ENCODE results near the gene AFAP1.

Gene AFAP1

GRCh38 chr4:7909463-7910262 lies 30.0 kb downstream of the AFAP1 start:
- Histone ChIP-seq H3K36me3 (replicated peaks) (no peaks in the 10 kb centered on the region), H3K4me3 (no peak overlapping the region), H3K27me3 (ENCODE audit: low read depth) (no peaks in the 10 kb centered on the region), H3K9me3 (no peaks in the 10 kb centered on the region), H3K4me1 (peaks cover 63% of the 10 kb centered on the region)
- in situ Hi-C loops (cut with MboI; ENCODE audit: low sequenced_read_pairs): no loop called here
- DNase-seq (ENCODE audit: low spot score in 2 of 2): no peak

GRCh38 chr4:7908668-7909067 lies 31.0 kb downstream of the AFAP1 start:
- Histone ChIP-seq H3K9me3 (no peaks in the 10 kb centered on the region), H3K4me3 (no peak overlapping the region), H3K4me1 (peaks cover 73% of the 10 kb centered on the region), H3K27me3 (ENCODE audit: low read depth) (no peaks in the 10 kb centered on the region), H3K36me3 (replicated peaks) (no peaks in the 10 kb centered on the region)
- in situ Hi-C loops (cut with MboI; ENCODE audit: low sequenced_read_pairs): no loop called here
- no peak for DNase-seq (ENCODE audit: low spot score in 2 of 2)

- no peak overlapping the region for H3K4me3 ChIP-seq
- H3K36me3 ChIP-seq (replicated peaks): no peaks in the 10 kb centered on the region
- in situ Hi-C loops (cut with MboI; ENCODE audit: low sequenced_read_pairs): no loop called here
- no peaks in the 10 kb centered on the region for H3K9me3 ChIP-seq
- H3K4me1 ChIP-seq: peaks cover 83% of the 10 kb centered on the region
- DNase-seq (ENCODE audit: low spot score in 2 of 2): no peak
- H3K27me3 ChIP-seq (ENCODE audit: low read depth): no peaks in the 10 kb centered on the region
Measured at GRCh38 chr4:7907142-7907541, 32.5 kb downstream of the AFAP1 start.

GRCh38 chr4:7906171-7906701 lies 33.4 kb downstream of the AFAP1 start:
- H3K27me3 ChIP-seq (ENCODE audit: low read depth): no peaks in the 10 kb centered on the region
- peaks cover 76% of the 10 kb centered on the region for H3K4me1 ChIP-seq
- in situ Hi-C loops (cut with MboI; ENCODE audit: low sequenced_read_pairs): no loop called here
- H3K36me3 ChIP-seq (replicated peaks): no peaks in the 10 kb centered on the region
- no peaks in the 10 kb centered on the region for H3K9me3 ChIP-seq
- DNase-seq (ENCODE audit: low spot score in 2 of 2): no peak
- H3K4me3 ChIP-seq: no peak overlapping the region

GRCh38 chr4:7904952-7905915 lies 34.4 kb downstream of the AFAP1 start:
- H3K36me3 ChIP-seq (replicated peaks): no peaks in the 10 kb centered on the region
- H3K4me3 ChIP-seq: no peak overlapping the region
- DNase-seq (ENCODE audit: low spot score in 2 of 2): peak; percentile 40 to 50
- H3K27me3 ChIP-seq (ENCODE audit: low read depth): no peaks in the 10 kb centered on the region
- peaks cover 68% of the 10 kb centered on the region for H3K4me1 ChIP-seq
- in situ Hi-C loops (cut with MboI; ENCODE audit: low sequenced_read_pairs): no loop called here
- H3K9me3 ChIP-seq: no peaks in the 10 kb centered on the region

- H3K27me3 ChIP-seq (ENCODE audit: low read depth): no peaks in the 10 kb centered on the region
- H3K4me3 ChIP-seq: no peak overlapping the region
- no peaks in the 10 kb centered on the region for H3K9me3 ChIP-seq
- in situ Hi-C loops (cut with MboI; ENCODE audit: low sequenced_read_pairs): no loop called here
- no peaks in the 10 kb centered on the region for H3K36me3 ChIP-seq (replicated peaks)
- peak in 1 of 2 experiments; percentile 60 for DNase-seq (ENCODE audit: low spot score in 2 of 2)
- peaks cover 78% of the 10 kb centered on the region for H3K4me1 ChIP-seq
Measured at GRCh38 chr4:7903791-7904516, 35.7 kb downstream of the AFAP1 start.

GRCh38 chr4:7902826-7903225 lies 36.8 kb downstream of the AFAP1 start:
- no peaks in the 10 kb centered on the region for H3K9me3 ChIP-seq
- in situ Hi-C loops (cut with MboI; ENCODE audit: low sequenced_read_pairs): no loop called here
- no peak for DNase-seq (ENCODE audit: low spot score in 2 of 2)
- H3K27me3 ChIP-seq (ENCODE audit: low read depth): no peaks in the 10 kb centered on the region
- H3K36me3 ChIP-seq (replicated peaks): no peaks in the 10 kb centered on the region
- peaks cover 74% of the 10 kb centered on the region for H3K4me1 ChIP-seq
- no peak overlapping the region for H3K4me3 ChIP-seq

- Histone ChIP-seq H3K36me3 (replicated peaks) (no peaks in the 10 kb centered on the region), H3K4me1 (peaks cover 67% of the 10 kb centered on the region), H3K27me3 (ENCODE audit: low read depth) (no peaks in the 10 kb centered on the region), H3K9me3 (no peaks in the 10 kb centered on the region), H3K4me3 (no peak overlapping the region)
- DNase-seq (ENCODE audit: low spot score in 2 of 2): no peak
- in situ Hi-C loops (cut with MboI; ENCODE audit: low sequenced_read_pairs): no loop called here
Measured at GRCh38 chr4:7902101-7902553, 37.5 kb downstream of the AFAP1 start.

GRCh38 chr4:7901311-7901885 lies 38.3 kb downstream of the AFAP1 start:
- no peak overlapping the region for H3K4me3 ChIP-seq
- in situ Hi-C loops (cut with MboI; ENCODE audit: low sequenced_read_pairs): no loop called here
- H3K9me3 ChIP-seq: no peaks in the 10 kb centered on the region
- peaks cover 61% of the 10 kb centered on the region for H3K4me1 ChIP-seq
- no peaks in the 10 kb centered on the region for H3K27me3 ChIP-seq (ENCODE audit: low read depth)
- DNase-seq (ENCODE audit: low spot score in 2 of 2): no peak
- no peaks in the 10 kb centered on the region for H3K36me3 ChIP-seq (replicated peaks)

- no peaks in the 10 kb centered on the region for H3K36me3 ChIP-seq (replicated peaks)
- no peaks in the 10 kb centered on the region for H3K9me3 ChIP-seq
- no peak overlapping the region for H3K4me3 ChIP-seq
- H3K27me3 ChIP-seq (ENCODE audit: low read depth): no peaks in the 10 kb centered on the region
- no peak for DNase-seq (ENCODE audit: low spot score in 2 of 2)
- peaks cover 54% of the 10 kb centered on the region for H3K4me1 ChIP-seq
- in situ Hi-C loops (cut with MboI; ENCODE audit: low sequenced_read_pairs): no loop called here
Measured at GRCh38 chr4:7900334-7900909, 39.2 kb downstream of the AFAP1 start.

- peak in 1 of 2 experiments; percentile 62 for DNase-seq (ENCODE audit: low spot score in 2 of 2)
- in situ Hi-C loops (cut with MboI; ENCODE audit: low sequenced_read_pairs): no loop called here
- Histone ChIP-seq H3K4me3 (no peak overlapping the region), H3K27me3 (ENCODE audit: low read depth) (no peaks in the 10 kb centered on the region), H3K9me3 (no peaks in the 10 kb centered on the region), H3K36me3 (replicated peaks) (no peaks in the 10 kb centered on the region), H3K4me1 (peaks cover 53% of the 10 kb centered on the region)
Measured at GRCh38 chr4:7899184-7899869, 40.3 kb downstream of the AFAP1 start.

GRCh38 chr4:7898385-7898784 lies 41.3 kb downstream of the AFAP1 start:
- Histone ChIP-seq H3K36me3 (replicated peaks) (no peaks in the 10 kb centered on the region), H3K4me3 (no peak overlapping the region), H3K27me3 (ENCODE audit: low read depth) (no peaks in the 10 kb centered on the region), H3K4me1 (peaks cover 43% of the 10 kb centered on the region), H3K9me3 (no peaks in the 10 kb centered on the region)
- no peak for DNase-seq (ENCODE audit: low spot score in 2 of 2)
- in situ Hi-C loops (cut with MboI; ENCODE audit: low sequenced_read_pairs): no loop called here
